Muscle layer of colon (tissue), 2 donors: Measurements from ENCODE around the gene DOK6.

Experiments
- H3K27ac ChIP-seq: one replicate; pipeline ENCODE4 v1.7.0; 2013; ENCODE audit warnings: low read depth, mild to moderate bottlenecking, low read length, moderate library complexity
- H3K27me3 ChIP-seq, 2 donors: one replicate each; pipeline ENCODE4 v1.7.0; 2013; ENCODE audit warnings: low read length in 2 of 2, mild to moderate bottlenecking in 2 of 2; ENCODE audit not compliant: insufficient read depth in 2 of 2, control insufficient read depth in 1 of 2
- H3K36me3 ChIP-seq: one replicate; pipeline ENCODE4 v1.7.0; 2013; ENCODE audit warnings: mild to moderate bottlenecking, low read length; ENCODE audit not compliant: insufficient read depth
- H3K4me1 ChIP-seq: one replicate; pipeline ENCODE4 v1.7.0; 2013; ENCODE audit warnings: mild to moderate bottlenecking, low read length; ENCODE audit not compliant: insufficient read depth
- H3K4me3 ChIP-seq, 2 donors: one replicate each; pipeline ENCODE4 v1.7.0; 2013; ENCODE audit warnings: low read length in 2 of 2, low read depth in 1 of 2, mild to moderate bottlenecking in 1 of 2, moderate library complexity in 1 of 2
- H3K9ac ChIP-seq: one replicate; pipeline ENCODE4 v1.7.0; 2013; ENCODE audit warnings: low read length
- H3K9me3 ChIP-seq: one replicate; pipeline ENCODE4 v1.7.0; 2013; ENCODE audit warnings: mild to moderate bottlenecking, low read length
- donor health status: abdominal sarcoma.
- donor health status: Adenocarcinoma of cecum.

Gene DOK6

DNA sequence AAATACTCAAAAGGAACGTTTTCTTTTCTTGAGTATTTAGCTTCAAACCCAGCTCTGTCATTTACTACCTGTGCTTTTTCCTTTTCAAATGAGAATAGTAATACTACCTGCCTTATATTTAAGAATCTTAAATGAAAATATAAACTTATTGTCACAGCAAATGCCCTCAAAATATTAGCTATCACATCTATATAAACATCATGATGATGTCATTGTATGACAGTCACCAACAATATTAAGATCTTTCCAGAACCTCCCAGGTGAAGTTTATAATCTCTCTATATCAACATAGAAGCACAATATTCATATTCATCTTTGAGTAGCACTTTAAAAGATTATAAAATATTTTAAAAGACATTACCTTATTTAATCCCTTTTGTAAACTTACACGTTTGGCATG, 92.2 kb downstream of the DOK6 start:
- Histone ChIP-seq H3K36me3 (no peaks in the 10 kb centered on the region), H3K4me1 (no peaks in the 10 kb centered on the region), H3K9me3 (no peaks in the 10 kb centered on the region), H3K4me3 (no peak overlapping the region), H3K27ac (no peak overlapping the region), H3K9ac (no peak overlapping the region), H3K27me3 (no peaks in the 10 kb centered on the region)

DNA sequence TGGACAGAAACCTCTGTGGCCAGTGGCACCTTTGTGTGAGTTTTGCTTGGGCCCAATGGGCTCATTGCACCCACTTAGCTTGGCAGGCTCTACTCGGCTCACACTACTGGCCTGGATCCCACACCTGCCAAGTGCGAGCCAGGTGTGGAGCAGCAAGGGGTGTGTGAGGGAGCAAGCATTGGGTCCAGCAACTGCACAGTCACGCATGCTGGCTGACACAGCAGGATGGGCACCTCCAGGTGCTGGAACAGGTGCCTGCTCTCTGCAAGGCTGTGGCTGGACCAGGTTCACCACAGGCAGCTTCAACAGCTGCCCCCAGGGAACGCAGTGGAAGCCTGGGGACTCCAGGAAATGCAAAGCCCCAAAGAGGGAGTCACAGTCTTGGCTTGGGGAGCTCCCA, 94.2 kb downstream of the DOK6 start:
- H3K9me3 ChIP-seq: no peaks in the 10 kb centered on the region
- no peak overlapping the region for H3K4me3 ChIP-seq
- H3K27me3 ChIP-seq: no peaks in the 10 kb centered on the region
- no peaks in the 10 kb centered on the region for H3K4me1 ChIP-seq
- no peak overlapping the region for H3K27ac ChIP-seq
- H3K9ac ChIP-seq: no peak overlapping the region
- no peaks in the 10 kb centered on the region for H3K36me3 ChIP-seq

DNA sequence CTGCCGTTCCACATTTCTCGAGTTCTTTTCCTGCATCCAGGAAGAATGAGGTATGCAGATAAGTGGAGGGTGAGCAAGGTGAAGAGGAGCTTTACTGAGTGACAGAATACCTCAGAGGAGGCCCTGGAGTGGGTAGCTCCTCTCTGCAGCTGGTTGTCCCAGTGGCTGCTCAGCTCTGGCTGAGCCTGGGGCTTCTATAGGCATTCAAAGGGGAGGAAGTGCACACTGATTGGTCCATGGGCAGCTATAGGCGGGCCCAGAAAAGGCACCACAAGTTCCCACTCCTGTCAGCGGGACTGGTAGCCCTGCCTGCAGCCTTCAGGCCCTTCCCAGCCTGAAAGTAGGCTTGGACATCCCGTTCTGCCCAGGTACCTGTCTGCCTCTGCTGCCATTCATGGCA, 94.7 kb downstream of the DOK6 start:
- H3K27me3 ChIP-seq: no peaks in the 10 kb centered on the region
- H3K27ac ChIP-seq: no peak overlapping the region
- H3K4me1 ChIP-seq: no peaks in the 10 kb centered on the region
- H3K4me3 ChIP-seq: no peak overlapping the region
- H3K36me3 ChIP-seq: no peaks in the 10 kb centered on the region
- no peaks in the 10 kb centered on the region for H3K9me3 ChIP-seq
- no peak overlapping the region for H3K9ac ChIP-seq

DNA sequence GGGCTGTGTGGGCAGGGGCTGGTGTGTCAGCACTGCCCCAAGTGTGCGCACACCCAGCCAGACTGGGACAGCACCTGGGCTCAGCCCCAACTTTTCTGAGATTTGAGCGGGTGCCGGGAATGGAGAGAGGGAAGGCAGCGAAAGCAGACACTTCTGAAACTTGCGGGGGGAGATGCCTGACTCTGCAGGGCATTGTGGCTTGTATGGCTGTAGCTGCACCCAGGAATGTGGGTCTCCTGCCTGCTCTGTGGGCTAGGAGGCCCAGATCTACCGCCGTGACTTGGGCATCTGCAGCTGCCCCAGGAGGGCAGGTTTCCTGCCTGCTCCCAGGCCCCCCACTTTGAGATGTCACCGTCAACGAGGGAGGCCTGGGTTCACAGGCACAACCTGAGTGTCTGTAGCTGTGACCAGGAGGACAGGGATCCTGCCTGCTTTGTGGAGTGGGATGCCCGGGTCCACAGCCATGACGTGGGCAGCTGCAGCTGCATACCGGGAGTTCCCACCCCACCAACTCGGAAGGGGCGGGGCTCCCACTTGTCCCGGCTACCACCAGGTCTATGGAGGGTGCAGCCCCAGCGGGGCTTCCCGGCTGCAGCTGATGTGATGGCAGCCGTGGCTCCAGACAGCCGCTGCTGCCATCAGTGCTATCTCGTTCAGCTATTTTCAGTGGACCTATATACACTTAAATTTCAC, 95.3 kb downstream of the DOK6 start:
- no peak overlapping the region for H3K9ac ChIP-seq
- H3K4me3 ChIP-seq: no peak overlapping the region
- H3K9me3 ChIP-seq: no peaks in the 10 kb centered on the region
- H3K4me1 ChIP-seq: no peaks in the 10 kb centered on the region
- no peak overlapping the region for H3K27ac ChIP-seq
- no peaks in the 10 kb centered on the region for H3K27me3 ChIP-seq
- H3K36me3 ChIP-seq: no peaks in the 10 kb centered on the region

DNA sequence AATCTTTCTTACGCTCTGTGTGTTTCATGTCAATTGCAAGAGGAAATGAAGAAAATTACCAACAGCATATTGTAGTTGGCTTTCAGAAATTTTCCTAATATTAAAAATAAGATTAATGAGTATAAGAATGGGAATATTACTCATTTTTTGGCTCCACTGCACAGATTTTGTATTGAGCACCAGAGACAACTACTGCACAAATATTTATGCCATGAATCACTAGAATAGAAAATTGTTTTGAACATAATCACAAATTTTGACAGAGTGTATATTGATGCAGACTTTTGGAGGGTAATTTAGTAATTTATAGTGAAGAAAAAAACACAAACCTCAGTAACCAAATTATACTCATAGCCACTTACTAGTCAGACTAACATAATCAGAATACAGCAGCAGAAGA, 118.3 kb downstream of the DOK6 start:
- Histone ChIP-seq H3K27ac (no peak overlapping the region), H3K36me3 (no peaks in the 10 kb centered on the region)

DNA sequence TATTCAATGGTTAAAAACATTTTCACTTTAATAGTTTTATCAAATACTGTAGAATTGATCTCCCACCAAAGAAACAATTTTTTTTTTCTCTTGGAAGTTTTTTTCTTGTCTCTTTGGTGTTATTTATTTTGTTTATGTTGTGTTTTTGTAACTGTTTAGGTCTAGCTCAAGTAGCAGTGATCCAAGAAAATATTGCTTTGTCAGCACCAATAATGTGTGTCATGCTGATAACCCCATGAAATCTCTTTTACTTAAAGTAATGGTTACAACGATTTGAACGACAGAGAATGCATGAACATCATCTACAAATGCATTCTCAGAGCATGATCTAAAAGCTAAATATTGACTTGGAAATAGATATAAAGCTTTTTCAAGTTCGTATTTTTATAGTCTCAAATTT, 122.9 kb downstream of the DOK6 start:
- Histone ChIP-seq H3K36me3 (no peaks in the 10 kb centered on the region), H3K9ac (no peak overlapping the region), H3K27ac (no peak overlapping the region), H3K4me1 (no peaks in the 10 kb centered on the region), H3K9me3 (no peaks in the 10 kb centered on the region), H3K4me3 (no peak overlapping the region), H3K27me3 (no peaks in the 10 kb centered on the region)

More for the DNA sequence above, 118.3 kb downstream of the DOK6 start:
- Histone ChIP-seq H3K4me3 (no peak overlapping the region), H3K4me1 (no peaks in the 10 kb centered on the region), H3K27me3 (no peaks in the 10 kb centered on the region), H3K9me3 (no peaks in the 10 kb centered on the region), H3K9ac (no peak overlapping the region)

DNA sequence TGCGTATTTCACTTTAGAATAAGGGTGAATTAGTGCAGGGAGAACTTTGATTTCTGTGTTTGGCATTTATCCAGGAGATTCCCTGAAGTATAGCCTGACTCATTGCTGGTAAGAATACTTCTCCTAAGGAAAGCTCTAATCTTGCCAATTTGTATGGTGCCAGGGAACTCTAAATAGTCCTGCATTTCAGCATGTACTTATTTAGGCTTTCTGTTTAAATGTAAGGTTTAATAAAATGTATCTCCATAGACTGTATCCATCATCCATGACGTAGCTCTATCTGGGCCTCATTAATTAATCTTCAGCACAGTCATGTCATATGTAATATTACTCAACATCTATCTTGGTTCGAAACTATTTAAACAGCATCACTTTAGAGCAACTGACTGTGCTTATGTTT, 127.7 kb downstream of the DOK6 start:
- Histone ChIP-seq H3K27ac (no peak overlapping the region), H3K4me3 (no peak overlapping the region), H3K9me3 (no peaks in the 10 kb centered on the region), H3K9ac (no peak overlapping the region), H3K36me3 (no peaks in the 10 kb centered on the region), H3K27me3 (no peaks in the 10 kb centered on the region), H3K4me1 (no peaks in the 10 kb centered on the region)

DNA sequence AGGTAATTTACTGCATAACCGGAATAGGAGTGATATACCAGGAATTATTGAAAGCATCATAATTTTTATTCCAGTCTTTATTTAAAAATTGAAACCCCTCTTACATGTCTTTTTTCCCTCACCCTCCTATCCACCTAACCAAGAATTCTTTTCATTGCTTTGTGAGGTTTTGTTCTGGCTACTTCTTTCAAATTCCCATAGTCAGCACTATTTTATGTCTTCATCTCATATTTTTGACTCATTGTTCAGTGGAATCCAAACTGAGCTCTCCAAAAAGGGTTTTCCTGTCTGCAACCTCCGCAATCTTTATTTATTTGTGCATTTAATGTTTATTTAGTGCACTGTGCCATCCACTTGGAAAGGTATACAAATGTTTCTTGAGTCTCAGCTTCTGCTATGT, 128.5 kb downstream of the DOK6 start:
- Histone ChIP-seq H3K36me3 (no peaks in the 10 kb centered on the region), H3K9me3 (no peaks in the 10 kb centered on the region), H3K4me1 (no peaks in the 10 kb centered on the region)

DNA sequence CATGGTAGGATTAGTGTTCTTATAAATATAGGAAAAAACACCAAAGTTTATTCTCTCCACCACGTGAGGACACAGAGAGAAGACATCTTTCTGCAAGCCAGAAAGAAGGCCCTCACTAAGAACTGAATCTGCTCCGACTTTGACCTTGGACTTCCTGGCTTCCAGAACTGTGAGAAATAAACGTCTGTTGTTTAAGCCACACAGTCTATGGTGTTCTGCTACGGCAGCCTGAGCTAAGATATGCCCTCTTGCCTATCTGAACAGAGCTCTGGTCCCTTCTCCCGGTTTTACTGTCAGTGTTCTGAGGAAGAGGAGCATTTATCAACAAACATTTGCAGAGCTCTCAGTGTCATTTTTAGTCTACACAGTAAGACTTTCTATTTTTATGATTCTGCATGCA, 131.3 kb downstream of the DOK6 start:
- Histone ChIP-seq H3K9me3 (no peaks in the 10 kb centered on the region), H3K27me3 (no peaks in the 10 kb centered on the region)

More for the DNA sequence above, 128.5 kb downstream of the DOK6 start:
- H3K27me3 ChIP-seq: no peaks in the 10 kb centered on the region
- H3K27ac ChIP-seq: no peak overlapping the region
- H3K4me3 ChIP-seq: no peak overlapping the region
- no peak overlapping the region for H3K9ac ChIP-seq

DNA sequence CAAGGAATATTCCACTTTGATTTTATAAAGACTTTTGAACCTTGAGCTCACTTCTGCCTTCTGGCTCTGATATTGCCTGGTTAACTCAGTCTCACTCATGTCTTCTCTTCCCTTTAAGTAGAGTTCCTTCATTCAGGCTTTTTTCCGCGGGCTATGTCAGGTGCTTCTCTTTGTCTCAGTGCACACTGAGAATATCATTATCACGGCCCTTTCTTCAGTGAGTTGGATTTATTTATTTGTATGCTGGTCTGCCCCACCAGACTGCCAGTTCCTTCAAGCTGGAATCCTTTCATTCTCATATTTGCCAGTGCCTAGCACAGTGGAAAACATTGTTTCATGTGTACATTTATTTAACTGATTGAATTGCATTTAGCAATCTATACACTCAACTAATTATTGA, 136.5 kb downstream of the DOK6 start:
- H3K9me3 ChIP-seq: no peaks in the 10 kb centered on the region
- no peaks in the 10 kb centered on the region for H3K4me1 ChIP-seq
- H3K36me3 ChIP-seq: no peaks in the 10 kb centered on the region
- H3K27ac ChIP-seq: no peak overlapping the region
- H3K4me3 ChIP-seq: no peak overlapping the region
- H3K9ac ChIP-seq: no peak overlapping the region
- no peaks in the 10 kb centered on the region for H3K27me3 ChIP-seq

More for the DNA sequence above, 131.3 kb downstream of the DOK6 start:
- Histone ChIP-seq H3K9ac (no peak overlapping the region), H3K4me1 (no peaks in the 10 kb centered on the region), H3K27ac (no peak overlapping the region), H3K4me3 (no peak overlapping the region), H3K36me3 (no peaks in the 10 kb centered on the region)

DNA sequence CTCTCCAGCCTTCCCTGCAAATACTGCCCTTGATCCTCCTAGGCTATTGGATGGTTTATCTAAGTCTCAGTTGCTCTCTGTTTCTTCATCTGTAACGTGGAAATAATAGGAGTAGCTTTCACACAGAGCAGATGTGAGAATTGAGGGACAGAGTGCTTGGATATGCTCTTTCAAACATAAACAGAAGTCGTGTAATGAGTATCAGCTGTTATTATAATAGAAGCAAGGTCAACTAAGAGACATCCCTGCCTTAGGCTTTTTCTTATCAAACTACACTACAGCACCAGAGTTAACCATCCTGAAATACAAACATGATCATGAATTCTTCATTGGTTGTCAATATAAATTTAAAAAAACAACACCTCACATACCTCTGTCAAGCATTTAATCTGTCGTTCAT, 138.2 kb downstream of the DOK6 start:
- Histone ChIP-seq H3K4me3 (no peak overlapping the region), H3K9me3 (no peaks in the 10 kb centered on the region), H3K36me3 (no peaks in the 10 kb centered on the region), H3K4me1 (no peaks in the 10 kb centered on the region), H3K27me3 (no peaks in the 10 kb centered on the region), H3K27ac (no peak overlapping the region), H3K9ac (no peak overlapping the region)

DNA sequence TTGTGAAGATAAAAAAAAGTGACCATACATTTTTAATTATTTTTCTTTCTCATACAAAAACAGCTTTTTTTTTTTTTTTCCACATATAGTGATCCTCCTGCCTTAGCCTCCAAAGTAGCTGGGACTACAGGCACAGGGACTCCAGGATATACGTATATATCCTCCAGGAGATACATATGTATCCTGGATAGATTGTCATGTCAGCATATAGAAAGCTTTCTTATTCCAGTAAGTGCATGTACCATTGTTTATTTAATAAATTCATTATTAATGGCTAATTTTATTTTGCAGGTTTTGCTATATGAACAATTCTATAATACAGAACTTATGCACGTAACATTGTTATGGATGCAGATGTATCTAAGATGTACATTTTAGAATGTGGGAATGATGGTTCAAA, 138.7 kb downstream of the DOK6 start:
- H3K36me3 ChIP-seq: no peaks in the 10 kb centered on the region
- no peak overlapping the region for H3K9ac ChIP-seq
- no peaks in the 10 kb centered on the region for H3K27me3 ChIP-seq
- H3K27ac ChIP-seq: no peak overlapping the region
- no peaks in the 10 kb centered on the region for H3K9me3 ChIP-seq
- H3K4me3 ChIP-seq: no peak overlapping the region
- no peaks in the 10 kb centered on the region for H3K4me1 ChIP-seq
